HepG2 (cell line): ENCODE measurements around the gene MYL6. TPM values are rescaled to one million over a fixed set of nuclear protein-coding genes. Genes with fewer than 3 reads are reported as not detected.

Experiments used
- ATAC-seq: fragments of 200-7000 bp; cut with Tn5 transposase; 3 replicates; pipeline ENCODE4 v1.9.1; 2020; ENCODE audit warnings: mild to moderate bottlenecking, moderate library complexity
- BruUV-seq: library from RNA; stranded (reverse); fragments of 400-500 nt; replicated peaks from 2 replicates; lab custom pipeline; 2021; lab: Mats Ljungman, UMichigan
- CTCF ChIA-PET: fragments of 300-600 bp; formaldehyde crosslinking; extraction: SDS; loops from one replicate; lab custom pipeline; 2021; ENCODE audit warnings: low total read pairs, inconsistent platforms, low intra/inter-chr PET ratio; lab: Yijun Ruan, JAX
- POLR2A ChIA-PET: fragments of 350-600 bp; sonication (Branson Sonifier 250); formaldehyde crosslinking; loops from one replicate; lab custom pipeline; 2020; ENCODE audit warnings: antibody characterized with exemption, inconsistent platforms; lab: Yijun Ruan, JAX
- DNase-seq: peaks from one replicate; pipeline ENCODE4 v3.0.0-alpha.2; 2015; ENCODE audit warnings: low spot score
- FAIRE-seq: peaks from 3 replicates; lab custom pipeline; 2011; peaks lifted over from hg19 to GRCh38; lab: Jason Lieb, UNC
- H2AFZ ChIP-seq: one replicate; pipeline ENCODE4 v1.6.1; 2011; ENCODE audit warnings: low read length, inconsistent platforms
- H3K27ac ChIP-seq: fragments of 300-600 bp; 3 replicates; pipeline ENCODE4 v1.8.0; 2011; ENCODE audit warnings: mixed run types, mild to moderate bottlenecking, mixed read lengths, low read length, inconsistent platforms; ENCODE audit not compliant: insufficient read depth; ENCODE audit errors: extremely low read length
- H3K27me3 ChIP-seq, 2 experiments: fragments of 200-600 bp in 1 of 2; 2 replicates in 1 of 2; 3 replicates in 1 of 2; pipeline versions ENCODE4 v1.6.0 to v1.8.0; 2011; ENCODE audit warnings: low read length in 2 of 2, mild to moderate bottlenecking in 2 of 2, moderate library complexity in 2 of 2, inconsistent platforms in 1 of 2; ENCODE audit not compliant: insufficient read depth in 2 of 2, control insufficient read depth in 1 of 2
- H3K36me3 ChIP-seq, 2 experiments: fragments of 200-600 bp in 1 of 2; replicated peaks in 1 of 2; 2 replicates in 1 of 2; 3 replicates in 1 of 2; pipeline versions ENCODE4 v1.5.1 to v1.8.0; 2011; ENCODE audit warnings: low read length in 2 of 2, inconsistent platforms in 1 of 2; ENCODE audit not compliant: insufficient read depth in 2 of 2, control insufficient read depth in 1 of 2
- H3K4me1 ChIP-seq: 2 replicates; pipeline ENCODE4 v1.5.1; 2012; ENCODE audit warnings: low read length, inconsistent platforms; ENCODE audit not compliant: insufficient read depth
- H3K4me2 ChIP-seq: 2 replicates; pipeline ENCODE4 v1.6.0; 2011; ENCODE audit warnings: low read depth, low read length, inconsistent platforms
- H3K4me3 ChIP-seq, 3 experiments: fragments of 200-600 bp in 1 of 3; sonication (generic), shearing (Covaris generic) in 1 of 3; replicated peaks in 1 of 3; 2 replicates each; pipeline ENCODE4 v1.5.1; 2011 to 2016; ENCODE audit warnings: low read length in 3 of 3, inconsistent platforms in 2 of 3, low read depth in 2 of 3, mild to moderate bottlenecking in 2 of 3, control low read depth in 1 of 3, mixed read lengths in 1 of 3; ENCODE audit not compliant: insufficient read depth in 1 of 3
- H3K79me2 ChIP-seq: one replicate; pipeline ENCODE4 v1.6.1; 2011; ENCODE audit warnings: low read length, inconsistent platforms; ENCODE audit not compliant: insufficient read depth
- H3K9ac ChIP-seq: 2 replicates; pipeline ENCODE4 v1.6.0; 2011; ENCODE audit warnings: mild to moderate bottlenecking, low read depth, low read length, inconsistent platforms; ENCODE audit not compliant: insufficient read depth
- H3K9me3 ChIP-seq: 2 replicates; pipeline ENCODE4 v1.5.1; 2012; ENCODE audit warnings: mild to moderate bottlenecking, low read length
- H4K20me1 ChIP-seq: 2 replicates; pipeline ENCODE4 v1.6.0; 2011; ENCODE audit warnings: inconsistent platforms, mild to moderate bottlenecking, low read length, moderate library complexity; ENCODE audit not compliant: insufficient read depth
- CHD4 ChIP-seq: fragments of 200-600 bp; sonication (generic); IDR thresholded peaks from 2 replicates; pipeline ENCODE4 v1.7.0; 2017; ENCODE audit warnings: mild to moderate bottlenecking, low read length, borderline replicate concordance
- HOMEZ ChIP-seq: IDR thresholded peaks from 2 replicates; pipeline ENCODE4 v1.6.1; 2016; ENCODE audit warnings: low read depth
- NFRKB ChIP-seq: fragments of 450-650 bp; IDR thresholded peaks from 2 replicates; pipeline ENCODE4 v1.6.1; 2017
- NR2F2 ChIP-seq: IDR thresholded peaks from 2 replicates; pipeline ENCODE4 v1.6.1; 2012; ENCODE audit warnings: low read depth, inconsistent platforms, borderline replicate concordance
- PAF1 ChIP-seq: IDR thresholded peaks from 2 replicates; pipeline ENCODE4 v1.6.1; 2016; ENCODE audit warnings: missing genetic modification reagents, missing compliant biosample characterization
- PRDM15 ChIP-seq: sonication (generic); formaldehyde crosslinking; IDR thresholded peaks from 2 replicates; pipeline ENCODE4 v1.4.0; 2020; ENCODE audit warnings: missing genetic modification reagents
- RNF219 ChIP-seq: sonication (generic); formaldehyde crosslinking; IDR thresholded peaks from 2 replicates; pipeline ENCODE4 v1.5.0; 2020; ENCODE audit warnings: mild to moderate bottlenecking, missing genetic modification reagents
- ZKSCAN8 ChIP-seq: IDR thresholded peaks from 2 replicates; pipeline ENCODE4 v1.6.1; 2016; ENCODE audit warnings: borderline replicate concordance, missing genetic modification reagents, missing compliant biosample characterization
- ZNF230 ChIP-seq: sonication (generic); formaldehyde crosslinking; IDR thresholded peaks from 2 replicates; pipeline ENCODE4 v1.4.0; 2020; ENCODE audit warnings: mild to moderate bottlenecking, missing genetic modification reagents
- ZNF329 ChIP-seq: sonication (generic); formaldehyde crosslinking; IDR thresholded peaks from 2 replicates; pipeline ENCODE4 v1.9.0; 2021; ENCODE audit warnings: low read depth, mild to moderate bottlenecking, missing genetic modification reagents
- ZNF543 ChIP-seq: sonication (generic); formaldehyde crosslinking; IDR thresholded peaks from 2 replicates; pipeline ENCODE4 v1.4.0; 2020; ENCODE audit warnings: mild to moderate bottlenecking, missing genetic modification reagents
- ZNF709 ChIP-seq: sonication (generic); formaldehyde crosslinking; IDR thresholded peaks from 2 replicates; pipeline ENCODE4 v1.5.0; 2020; ENCODE audit warnings: mild to moderate bottlenecking, missing genetic modification reagents
- ZSCAN25 ChIP-seq: sonication (generic); formaldehyde crosslinking; IDR thresholded peaks from 2 replicates; pipeline ENCODE4 v1.8.0; 2022; ENCODE audit warnings: mild to moderate bottlenecking, missing genetic modification reagents
- WGBS: methylation state at CpG from one replicate; pipeline ENCODE4 v1.1.6; 2017; ENCODE audit warnings: low lambda C conversion rate; 5-methylcytosine and 5-hydroxymethylcytosine counted together
- in situ Hi-C: cut with HindIII; loops from 2 replicates; pipeline ENCODE4 v1.10.0; 2017; ENCODE audit warnings: low pct_unique_long_range_greater_than_20kb; ENCODE audit not compliant: extremely low pct_ligation_motif_present
- intact Hi-C: fragments of 100-400 bp; cut with micrococcal nuclease; formaldehyde crosslinking; loops from one replicate; pipeline ENCODE4 v1.10.0; 2022; ENCODE audit not compliant: unreplicated experiment
- polyA plus RNA-seq, 8 experiments: library from polyadenylated mRNA; depleted of rRNA in 3 of 8; stranded (reverse) in 7 of 8; unstranded in 1 of 8; fragments of >200 nt; fragmentation: Illumina TruSeq in 4 of 8; extraction: Trizol in 4 of 8; gene quantifications; 2 replicates each; pipeline versions ENCODE4 v1.2.1 to v1.2.3, GENCODE V29; 2011 to 2016; ENCODE audit warnings: low read depth in 4 of 8, missing spikeins in 1 of 8, mixed read lengths in 1 of 8; ENCODE audit not compliant: insufficient read depth in 1 of 8
- total RNA-seq, 5 experiments: library from RNA; depleted of rRNA; stranded (reverse); fragments of >200 nt; fragmentation: Illumina TruSeq; extraction: Trizol; gene quantifications; 2 replicates each; pipeline ENCODE4 v1.2.3, GENCODE V29; 2016; ENCODE audit warnings: low read depth in 1 of 5
- TF ChIP-seq, protein P1 (sequence below): sonication (generic); formaldehyde crosslinking; IDR thresholded peaks from 2 replicates; pipeline ENCODE4 v1.5.0; 2020; ENCODE audit warnings: mild to moderate bottlenecking, low read depth, missing genetic modification reagents, borderline replicate concordance

MYL6 gene
- total and polyA plus RNA-seq, 2 of the 13 experiments (the other 11 are each of a cell fraction or from before 2014, with no cell fraction given): 1,127 to 1,192 TPM

GRCh38 chr12:56117778-56118687 lies 40.1 kb upstream of the MYL6 start, which contains the start of gene ZC3H10:
Gene ZC3H10 (plus strand): TSS chr12:56118266. CDS start chr12:56120563, 2,297 bp downstream.
- peak within 1 kb of the TSS; percentile 69 to 86 (median 74) for H3K4me3 ChIP-seq
- peak within 1 kb of the TSS; percentile 98 for H3K4me2 ChIP-seq
- peak; percentile 98 for DNase-seq
- ChIA-PET CTCF (interaction anchor here (3.2 kb wide), 1 partner anchor 72 kb away, joined by 49 read pairs; the partner anchor contains the start of gene SMARCC2), POLR2A (interaction anchor here (0.6 to 6.2 kb wide), 23 partner anchors 10 to 519 kb away, joined by 3 to 128 read pairs (median 4); partner anchors contain the start of genes CNPY2, COQ10A, CS and ERBB3)
- H3K27me3 ChIP-seq: no peaks in the 10 kb centered on the region; a peak in 1 of 5 replicates
- H3K9ac ChIP-seq: peak within 1 kb of the TSS; percentile 99
- no peaks in the 10 kb centered on the region for H4K20me1 ChIP-seq
- H3K27ac ChIP-seq: peak within 1 kb of the TSS; percentile 93
- peaks cover 1 to 11% of the 10 kb centered on the region in 2 experiments; a peak in 2 of 5 replicates for H3K36me3 ChIP-seq
- FAIRE-seq: peak; percentile 97
- no TSS peak for BruUV-seq
- H3K9me3 ChIP-seq: no peaks in the 10 kb centered on the region
- intact Hi-C loops: loop anchor here (1.0 to 5.0 kb wide), 6 partner anchors 35 to 349 kb away; partner anchors contain the start of genes CS, MYL6B and SPRYD4
- 5% methylated on average over 23 of the region's 61 CpGs for WGBS
- H2AFZ ChIP-seq: no peak within 1 kb of the TSS
- ATAC-seq: peak; percentile 84
- in situ Hi-C loops: no loop called here
- peaks cover 51% of the 10 kb centered on the region for H3K4me1 ChIP-seq
- H3K79me2 ChIP-seq: peaks cover 15% of the 10 kb centered on the region
- TF ChIP-seq PRDM15 (CRISPR knock-in tag): no peak
- TF ChIP-seq PAF1: peak; percentile 99
- TF ChIP-seq ZKSCAN8: 0 out of 2 replicates have a peak, but pooled peaks have one; percentile 55
- no peak for TF ChIP-seq NFRKB
- TF ChIP-seq HOMEZ: no peak; the same call in 1 of the 2 replicates
- TF ChIP-seq, protein P1, sequence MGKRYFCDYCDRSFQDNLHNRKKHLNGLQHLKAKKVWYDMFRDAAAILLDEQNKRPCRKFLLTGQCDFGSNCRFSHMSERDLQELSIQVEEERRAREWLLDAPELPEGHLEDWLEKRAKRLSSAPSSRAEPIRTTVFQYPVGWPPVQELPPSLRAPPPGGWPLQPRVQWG: no peak
- TF ChIP-seq ZNF329 (CRISPR knock-in tag): no peak
- no peak for TF ChIP-seq ZNF543 (CRISPR knock-in tag)
- peak; percentile 65; the same call in 1 of the 2 replicates for TF ChIP-seq NR2F2
- TF ChIP-seq ZSCAN25 (CRISPR knock-in tag): no peak
- no peak for TF ChIP-seq RNF219 (CRISPR knock-in tag)
- TF ChIP-seq ZNF230 (CRISPR knock-in tag): no peak; the same call in 1 of the 2 replicates
- no peak for TF ChIP-seq CHD4
- peak; percentile 78; the same call in 1 of the 2 replicates for TF ChIP-seq ZNF709 (CRISPR knock-in tag)
